ENCODE data around the gene RO60.

Gene RO60

GRCh38 chr1:193060406-193060805 is 994 bp downstream of the RO60 start:
- FAIRE-seq: no peak

GRCh38 chr1:193060938-193061337 is 1.5 kb downstream of the RO60 start:
- no peak for FAIRE-seq

More at GRCh38 chr1:193060406-193060805, 994 bp downstream of the RO60 start:
- DNase-seq (ENCODE audit: low spot score): no peak

GRCh38 chr1:193062698-193063463 is 3.5 kb downstream of the RO60 start:
- FAIRE-seq (no peak), DNase-seq (ENCODE audit: low spot score) (no peak)

More at GRCh38 chr1:193060938-193061337, 1.5 kb downstream of the RO60 start:
- DNase-seq (ENCODE audit: low spot score): no peak

- FAIRE-seq (no peak), DNase-seq (ENCODE audit: low spot score) (no peak)
Observed at GRCh38 chr1:193065954-193066353, 6.5 kb downstream of the RO60 start.

GRCh38 chr1:193066606-193067005 is 7.2 kb downstream of the RO60 start:
- no peak for DNase-seq (ENCODE audit: low spot score)

GRCh38 chr1:193068013-193068412 is 8.6 kb downstream of the RO60 start:
- DNase-seq (ENCODE audit: low spot score) (no peak), FAIRE-seq (no peak)

More at GRCh38 chr1:193066606-193067005, 7.2 kb downstream of the RO60 start:
- FAIRE-seq: no peak

- FAIRE-seq (no peak), DNase-seq (ENCODE audit: low spot score) (peak; percentile 0)
Observed at GRCh38 chr1:193069748-193070385, 10.5 kb downstream of the RO60 start.

GRCh38 chr1:193070386-193070753 is 11.0 kb downstream of the RO60 start:
- FAIRE-seq (no peak), DNase-seq (ENCODE audit: low spot score) (no peak)

- FAIRE-seq: no peak
- no peak for DNase-seq (ENCODE audit: low spot score)
Observed at GRCh38 chr1:193070942-193071341, 11.5 kb downstream of the RO60 start.

GRCh38 chr1:193077991-193078390 is 18.6 kb downstream of the RO60 start:
- no peak for FAIRE-seq
- DNase-seq (ENCODE audit: low spot score): no peak

- FAIRE-seq: no peak
Observed at GRCh38 chr1:193079187-193079586, 19.8 kb downstream of the RO60 start.

GRCh38 chr1:193083365-193084088 is 24.1 kb downstream of the RO60 start:
- DNase-seq (ENCODE audit: low spot score) (no peak), FAIRE-seq (no peak)

More at GRCh38 chr1:193079187-193079586, 19.8 kb downstream of the RO60 start:
- no peak for DNase-seq (ENCODE audit: low spot score)

- FAIRE-seq (no peak), DNase-seq (ENCODE audit: low spot score) (no peak)
Observed at GRCh38 chr1:193085263-193085662, 25.9 kb downstream of the RO60 start.

GRCh38 chr1:193086342-193086741 is 26.9 kb downstream of the RO60 start:
- FAIRE-seq: no peak
- DNase-seq (ENCODE audit: low spot score): no peak

- DNase-seq (ENCODE audit: low spot score): no peak
- FAIRE-seq: no peak
Observed at GRCh38 chr1:193087893-193088292, 28.5 kb downstream of the RO60 start.

- no peak for FAIRE-seq
- DNase-seq (ENCODE audit: low spot score): no peak
Observed at GRCh38 chr1:193090865-193091264, 31.5 kb downstream of the RO60 start.

GRCh38 chr1:193094112-193094511 is 34.7 kb downstream of the RO60 start:
- DNase-seq (ENCODE audit: low spot score) (no peak), FAIRE-seq (no peak)

GRCh38 chr1:193102662-193103061 is 43.2 kb downstream of the RO60 start:
- no peak for DNase-seq (ENCODE audit: low spot score)
- no peak for FAIRE-seq

GRCh38 chr1:193103759-193104501 is 44.5 kb downstream of the RO60 start:
- FAIRE-seq (no peak), DNase-seq (ENCODE audit: low spot score) (no peak)

GRCh38 chr1:193104502-193104906 is 45.1 kb downstream of the RO60 start:
- FAIRE-seq: no peak
- DNase-seq (ENCODE audit: low spot score): peak; percentile 4
